OCI-LY1 (cell line): ENCODE measurements around the gene SV2B.

Experiments
- H2AFZ ChIP-seq: fragments of 200-600 bp; sonication (generic), shearing (Covaris generic); 2 replicates; pipeline ENCODE4 v1.6.0; 2014; ENCODE audit warnings: antibody characterized with exemption, mild to moderate bottlenecking, low read length
- H3F3A ChIP-seq: fragments of 200-600 bp; sonication (generic), shearing (Covaris generic); 2 replicates; pipeline ENCODE4 v1.6.0; 2014; ENCODE audit warnings: mild to moderate bottlenecking, antibody characterized with exemption, low read length, moderate library complexity; ENCODE audit not compliant: insufficient read depth
- H3K27ac ChIP-seq: fragments of 200-600 bp; sonication (generic); 2 replicates; pipeline ENCODE4 v1.5.1; 2014; ENCODE audit warnings: low read length, mixed run types, mild to moderate bottlenecking, low read depth; ENCODE audit not compliant: poor library complexity, severe bottlenecking
- H3K27me3 ChIP-seq: fragments of 200-600 bp; sonication (generic); 2 replicates; pipeline ENCODE4 v1.6.0; 2014; ENCODE audit warnings: antibody characterized with exemption, mild to moderate bottlenecking, low read length, moderate library complexity; ENCODE audit not compliant: insufficient read depth
- H3K36me3 ChIP-seq: fragments of 200-600 bp; sonication (generic); 2 replicates; pipeline ENCODE4 v1.6.1; 2014; ENCODE audit warnings: mild to moderate bottlenecking, antibody characterized with exemption, low read length, moderate library complexity, mixed read lengths; ENCODE audit not compliant: insufficient read depth
- H3K4me1 ChIP-seq: fragments of 200-600 bp; sonication (generic); 2 replicates; pipeline ENCODE4 v1.5.1; 2014; ENCODE audit warnings: mild to moderate bottlenecking, low read length, moderate library complexity; ENCODE audit not compliant: insufficient read depth, severe bottlenecking
- H3K4me2 ChIP-seq: fragments of 200-600 bp; sonication (generic), shearing (Covaris generic); 2 replicates; pipeline ENCODE4 v1.6.1; 2014; ENCODE audit warnings: low read length
- H3K4me3 ChIP-seq: fragments of 200-600 bp; sonication (generic); 2 replicates; pipeline ENCODE4 v1.5.1; 2014; ENCODE audit warnings: low read length, low read depth, mild to moderate bottlenecking, mixed read lengths; ENCODE audit not compliant: poor library complexity, severe bottlenecking
- H3K79me2 ChIP-seq: fragments of 200-600 bp; shearing (Covaris generic); 2 replicates; pipeline ENCODE4 v1.6.1; 2016; ENCODE audit warnings: mixed run types, low read length, mixed read lengths; ENCODE audit not compliant: insufficient read depth
- H3K9ac ChIP-seq: fragments of 200-600 bp; sonication (generic), shearing (Covaris generic); 2 replicates; pipeline ENCODE4 v1.6.1; 2014; ENCODE audit warnings: mild to moderate bottlenecking, low read length, mixed read lengths
- H3K9me2 ChIP-seq: fragments of 200-600 bp; sonication (generic), shearing (Covaris generic); 2 replicates; pipeline ENCODE4 v1.6.1; 2014; ENCODE audit warnings: low read depth, mild to moderate bottlenecking, low read length, mixed read lengths
- H3K9me3 ChIP-seq: fragments of 200-600 bp; shearing (Covaris generic); 2 replicates; pipeline ENCODE4 v1.6.1; 2014; ENCODE audit warnings: low read length, mixed read lengths
- H4K20me1 ChIP-seq: fragments of 200-600 bp; sonication (generic), shearing (Covaris generic); 2 replicates; pipeline ENCODE4 v1.6.0; 2016; ENCODE audit warnings: mild to moderate bottlenecking, low read length; ENCODE audit not compliant: insufficient read depth
- EZH2 ChIP-seq: fragments of 200-600 bp; sonication (generic), shearing (Covaris generic); IDR thresholded peaks from 2 replicates; pipeline ENCODE4 v1.8.0; 2017; ENCODE audit warnings: borderline replicate concordance, mixed run types, mild to moderate bottlenecking, antibody characterized with exemption, low read length, moderate library complexity, mixed read lengths
- TF ChIP-seq, protein P1 (sequence below): fragments of 200-600 bp; sonication (generic), shearing (Covaris generic); IDR thresholded peaks from 2 replicates; pipeline ENCODE4 v1.5.1; 2017; ENCODE audit warnings: mild to moderate bottlenecking, antibody characterized with exemption, low read length, moderate library complexity, mixed read lengths

Gene SV2B

DNA sequence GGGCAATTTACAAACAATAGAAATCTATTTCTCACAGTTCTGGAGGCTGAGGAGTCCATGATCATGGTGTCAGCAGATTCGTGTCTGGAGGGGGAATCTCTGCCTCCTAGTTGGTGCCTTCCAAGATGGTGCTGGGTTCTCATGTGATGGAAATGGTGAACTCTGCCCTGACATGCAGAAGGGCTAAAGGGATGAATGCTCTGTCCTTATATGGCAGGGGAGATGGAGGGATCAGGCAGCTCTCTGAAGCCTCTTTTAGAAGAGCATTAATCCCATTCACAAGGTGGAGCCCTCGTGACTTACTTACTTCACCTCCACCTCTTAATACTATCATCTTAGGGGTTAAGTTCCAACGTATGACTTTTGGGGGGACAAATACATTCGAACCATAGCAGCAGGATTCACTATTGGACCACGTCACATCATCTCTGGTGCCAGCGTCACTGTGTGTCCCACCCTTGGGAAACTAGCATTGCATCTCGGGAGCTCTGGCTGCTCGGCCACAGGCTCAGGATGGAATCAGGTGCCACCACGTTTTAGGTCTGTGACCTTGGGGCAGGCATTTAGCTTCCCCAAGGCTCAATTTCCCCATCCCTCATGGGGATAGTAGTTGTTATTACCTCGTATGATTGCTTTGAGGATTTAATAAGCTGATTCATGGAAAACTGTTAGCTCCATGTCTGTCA, 53.0 kb downstream of the SV2B start:
- no peaks in the 10 kb centered on the region for H4K20me1 ChIP-seq
- no peak overlapping the region for H2AFZ ChIP-seq
- no peak overlapping the region for H3K4me3 ChIP-seq
- TF ChIP-seq, protein P1, sequence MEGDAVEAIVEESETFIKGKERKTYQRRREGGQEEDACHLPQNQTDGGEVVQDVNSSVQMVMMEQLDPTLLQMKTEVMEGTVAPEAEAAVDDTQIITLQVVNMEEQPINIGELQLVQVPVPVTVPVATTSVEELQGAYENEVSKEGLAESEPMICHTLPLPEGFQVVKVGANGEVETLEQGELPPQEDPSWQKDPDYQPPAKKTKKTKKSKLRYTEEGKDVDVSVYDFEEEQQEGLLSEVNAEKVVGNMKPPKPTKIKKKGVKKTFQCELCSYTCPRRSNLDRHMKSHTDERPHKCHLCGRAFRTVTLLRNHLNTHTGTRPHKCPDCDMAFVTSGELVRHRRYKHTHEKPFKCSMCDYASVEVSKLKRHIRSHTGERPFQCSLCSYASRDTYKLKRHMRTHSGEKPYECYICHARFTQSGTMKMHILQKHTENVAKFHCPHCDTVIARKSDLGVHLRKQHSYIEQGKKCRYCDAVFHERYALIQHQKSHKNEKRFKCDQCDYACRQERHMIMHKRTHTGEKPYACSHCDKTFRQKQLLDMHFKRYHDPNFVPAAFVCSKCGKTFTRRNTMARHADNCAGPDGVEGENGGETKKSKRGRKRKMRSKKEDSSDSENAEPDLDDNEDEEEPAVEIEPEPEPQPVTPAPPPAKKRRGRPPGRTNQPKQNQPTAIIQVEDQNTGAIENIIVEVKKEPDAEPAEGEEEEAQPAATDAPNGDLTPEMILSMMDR = no peak
- no peaks in the 10 kb centered on the region for H3K4me1 ChIP-seq
- H3K36me3 ChIP-seq = no peaks in the 10 kb centered on the region
- H3K27me3 ChIP-seq = no peaks in the 10 kb centered on the region
- no peaks in the 10 kb centered on the region for H3K9me2 ChIP-seq
- no peaks in the 10 kb centered on the region for H3K9me3 ChIP-seq
- no peak overlapping the region for H3K27ac ChIP-seq
- no peaks in the 10 kb centered on the region for H3F3A ChIP-seq
- no peaks in the 10 kb centered on the region for H3K79me2 ChIP-seq
- no peak overlapping the region for H3K9ac ChIP-seq
- H3K4me2 ChIP-seq = no peak overlapping the region

DNA sequence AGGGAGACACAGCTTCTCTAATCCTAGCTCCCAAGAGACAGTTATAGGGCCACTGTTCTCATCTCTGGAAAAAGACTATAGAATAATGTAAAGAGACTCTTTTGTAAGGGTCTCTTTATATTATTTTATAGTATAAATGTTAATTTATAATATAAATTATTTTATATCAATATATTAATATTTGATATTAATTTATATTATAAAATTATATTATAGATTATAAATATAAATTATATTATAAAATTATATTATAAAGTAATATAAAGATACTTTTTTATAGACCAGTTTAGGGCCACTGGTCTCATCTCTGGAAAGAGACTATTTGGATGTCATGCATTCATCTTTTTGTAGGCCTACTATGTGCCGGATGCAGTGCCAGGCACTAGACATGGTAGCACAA, 53.9 kb downstream of the SV2B start:
- Histone ChIP-seq H4K20me1 (no peaks in the 10 kb centered on the region), H3K4me1 (no peaks in the 10 kb centered on the region), H3K9ac (no peak overlapping the region), H3K36me3 (no peaks in the 10 kb centered on the region), H3K27me3 (no peaks in the 10 kb centered on the region), H3K9me3 (no peaks in the 10 kb centered on the region), H3K79me2 (no peaks in the 10 kb centered on the region), H3K4me2 (no peak overlapping the region), H3K9me2 (no peaks in the 10 kb centered on the region), H3K27ac (no peak overlapping the region), H3F3A (no peaks in the 10 kb centered on the region), H2AFZ (no peak overlapping the region), H3K4me3 (no peak overlapping the region)
- TF ChIP-seq EZH2 = no peak
- TF ChIP-seq, protein P1 = no peak

DNA sequence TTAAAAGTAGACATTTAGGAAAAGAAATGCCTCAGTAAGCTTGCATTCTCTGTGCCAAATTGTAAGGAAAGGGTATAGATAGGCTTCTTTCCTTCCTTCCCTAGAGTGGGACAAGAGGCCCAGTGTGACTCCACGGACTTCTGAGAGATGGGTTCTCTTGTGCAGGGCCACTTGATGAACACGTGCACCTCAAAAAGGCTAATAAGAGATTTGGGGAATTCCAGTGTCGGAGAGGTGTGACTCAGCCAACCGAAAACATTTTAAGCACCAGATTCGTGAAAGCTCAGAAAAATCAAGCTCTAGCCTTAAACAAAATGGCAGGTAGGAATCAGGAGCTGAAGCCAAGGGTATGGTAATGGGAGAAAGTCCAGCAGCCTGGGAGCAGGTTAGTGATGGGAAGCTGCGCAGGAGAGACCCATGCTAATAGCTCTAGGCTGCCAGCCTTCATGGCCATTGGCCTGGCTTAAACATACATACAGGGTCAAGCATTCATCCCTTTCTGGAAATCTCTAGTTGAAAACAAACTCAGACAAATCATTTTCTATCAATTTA, 56.2 kb downstream of the SV2B start:
- H3K4me1 ChIP-seq = no peaks in the 10 kb centered on the region
- H3K27me3 ChIP-seq = no peaks in the 10 kb centered on the region
- H3K36me3 ChIP-seq = no peaks in the 10 kb centered on the region
- H3K9ac ChIP-seq = no peak overlapping the region
- no peaks in the 10 kb centered on the region for H3K79me2 ChIP-seq
- no peak overlapping the region for H3K4me3 ChIP-seq
- H3K27ac ChIP-seq = no peak overlapping the region
- H4K20me1 ChIP-seq = no peaks in the 10 kb centered on the region
- no peak overlapping the region for H2AFZ ChIP-seq
- no peak overlapping the region for H3K4me2 ChIP-seq
- no peaks in the 10 kb centered on the region for H3K9me2 ChIP-seq
- no peaks in the 10 kb centered on the region for H3F3A ChIP-seq
- TF ChIP-seq, protein P1 = no peak
- TF ChIP-seq EZH2 = no peak
- no peaks in the 10 kb centered on the region for H3K9me3 ChIP-seq
